Measurements from ENCODE around the gene ANKRD29.
A peak's percentile ranks its signal among the peaks of the same experiment; 100 is the strongest.

- TF ChIP-seq CTCF (IDR thresholded peaks at IDR 0.05) = 0 out of 2 replicates have a peak, but pooled peaks have one; percentile 18
- no peak for TF ChIP-seq ZFX (IDR thresholded peaks at IDR 0.05; ENCODE audit: borderline replicate concordance)
These were observed 33.2 kb downstream of the ANKRD29 start for GRCh38 chr18:23629444-23629946.

Data from 22Rv1 (cell line).